GM10266 (cell line): ENCODE measurements around the gene TBX15.

Experiments
- DNase-seq: peaks from one replicate; pipeline ENCODE4 v3.0.0; 2012; ENCODE audit errors: extremely low spot score
- TF ChIP-seq, protein P1 (sequence below): IDR thresholded peaks from 2 replicates; pipeline ENCODE4 v1.5.1; 2012; ENCODE audit warnings: mild to moderate bottlenecking, low read depth; ENCODE audit not compliant: control insufficient read depth, insufficient read depth; ENCODE audit errors: missing control alignments

The TBX15 gene

DNA sequence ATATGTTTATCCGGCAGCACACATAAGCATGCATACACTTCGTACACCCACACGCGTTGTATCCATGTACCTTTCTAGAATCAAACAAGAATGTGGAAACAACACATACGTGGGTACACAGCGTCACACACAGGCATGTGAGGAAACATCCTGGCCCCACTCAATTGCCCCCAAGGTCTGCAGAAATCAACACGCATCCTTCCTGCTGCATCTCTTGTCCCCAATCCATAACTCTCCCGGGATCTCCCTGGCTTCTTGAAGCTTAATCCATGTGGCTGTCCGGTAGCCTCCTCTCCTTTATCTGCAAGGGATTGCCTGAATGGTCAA, 5.5 kb upstream of the TBX15 start:
- no peak for DNase-seq
- TF ChIP-seq, protein P1, sequence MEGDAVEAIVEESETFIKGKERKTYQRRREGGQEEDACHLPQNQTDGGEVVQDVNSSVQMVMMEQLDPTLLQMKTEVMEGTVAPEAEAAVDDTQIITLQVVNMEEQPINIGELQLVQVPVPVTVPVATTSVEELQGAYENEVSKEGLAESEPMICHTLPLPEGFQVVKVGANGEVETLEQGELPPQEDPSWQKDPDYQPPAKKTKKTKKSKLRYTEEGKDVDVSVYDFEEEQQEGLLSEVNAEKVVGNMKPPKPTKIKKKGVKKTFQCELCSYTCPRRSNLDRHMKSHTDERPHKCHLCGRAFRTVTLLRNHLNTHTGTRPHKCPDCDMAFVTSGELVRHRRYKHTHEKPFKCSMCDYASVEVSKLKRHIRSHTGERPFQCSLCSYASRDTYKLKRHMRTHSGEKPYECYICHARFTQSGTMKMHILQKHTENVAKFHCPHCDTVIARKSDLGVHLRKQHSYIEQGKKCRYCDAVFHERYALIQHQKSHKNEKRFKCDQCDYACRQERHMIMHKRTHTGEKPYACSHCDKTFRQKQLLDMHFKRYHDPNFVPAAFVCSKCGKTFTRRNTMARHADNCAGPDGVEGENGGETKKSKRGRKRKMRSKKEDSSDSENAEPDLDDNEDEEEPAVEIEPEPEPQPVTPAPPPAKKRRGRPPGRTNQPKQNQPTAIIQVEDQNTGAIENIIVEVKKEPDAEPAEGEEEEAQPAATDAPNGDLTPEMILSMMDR, result no peak

DNA sequence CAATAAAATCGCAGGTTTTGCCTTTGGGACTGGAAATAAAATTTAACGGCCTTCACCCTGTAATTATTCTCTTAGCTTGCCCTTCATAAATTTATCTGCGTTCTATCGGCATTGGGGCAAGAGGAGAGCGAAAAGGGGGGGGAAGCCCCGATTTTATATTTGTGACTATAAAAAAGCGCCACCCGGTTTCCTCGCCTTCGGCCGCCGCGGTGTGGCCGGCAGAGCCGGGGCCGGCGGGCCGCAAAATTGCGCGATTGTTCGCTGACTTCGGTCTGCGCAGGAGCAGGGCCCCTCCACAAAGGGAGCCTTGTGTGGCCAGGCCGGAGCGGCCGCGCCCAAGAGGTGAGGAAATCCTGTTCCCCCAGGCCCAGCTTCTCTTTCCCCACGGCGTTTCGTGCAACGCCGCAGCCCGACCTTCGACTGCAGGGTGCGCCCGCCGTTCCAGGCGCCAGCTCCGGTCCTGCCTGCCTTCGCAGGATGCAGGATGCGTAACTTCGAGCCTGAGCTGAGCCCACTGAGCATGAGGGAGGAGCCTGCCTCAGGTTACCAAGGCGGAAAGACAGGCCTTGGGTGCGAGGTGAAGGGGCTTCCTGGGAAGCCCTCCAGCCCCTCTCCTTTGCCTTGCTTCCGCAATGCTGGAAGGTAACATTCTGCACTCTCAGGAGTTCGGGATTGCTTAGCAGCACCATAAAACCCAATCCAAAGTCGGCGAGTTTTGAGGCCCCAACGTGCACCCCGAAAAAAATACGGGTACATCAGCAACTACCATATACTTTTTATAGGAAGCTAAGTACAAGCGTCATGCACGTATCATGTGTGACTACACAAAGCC, 4.9 kb upstream of the TBX15 start:
- TF ChIP-seq, protein P1, result no peak
- no peak for DNase-seq

DNA sequence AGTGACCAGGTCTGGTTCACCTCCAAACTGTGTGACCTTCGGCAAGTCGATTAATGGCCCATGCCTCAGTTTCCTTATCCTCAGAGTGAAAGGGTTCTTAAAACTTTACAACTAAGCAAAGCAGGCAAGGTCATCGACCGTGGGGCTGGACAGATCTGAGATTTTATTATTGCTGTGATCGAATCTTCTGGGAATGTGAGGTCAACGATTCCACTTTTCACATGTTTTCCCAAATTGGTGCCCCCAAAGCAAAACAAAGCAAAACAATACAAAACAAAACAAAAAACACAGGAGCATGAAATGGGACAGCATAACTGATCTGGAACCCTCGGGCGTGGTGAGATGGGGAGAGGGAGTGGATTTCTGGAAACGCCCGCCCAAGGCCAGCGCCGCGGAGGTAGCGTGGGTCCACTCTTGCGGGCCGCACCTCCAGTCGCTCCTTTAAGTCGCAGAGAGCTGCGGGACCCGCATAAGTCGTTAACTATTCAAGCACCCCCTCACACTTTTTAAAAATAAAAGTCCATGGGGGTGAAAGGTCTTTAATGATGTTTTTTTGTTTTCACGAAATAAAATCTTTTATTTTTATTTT, 4.2 kb upstream of the TBX15 start:
- DNase-seq, result no peak
- TF ChIP-seq, protein P1, result no peak

DNA sequence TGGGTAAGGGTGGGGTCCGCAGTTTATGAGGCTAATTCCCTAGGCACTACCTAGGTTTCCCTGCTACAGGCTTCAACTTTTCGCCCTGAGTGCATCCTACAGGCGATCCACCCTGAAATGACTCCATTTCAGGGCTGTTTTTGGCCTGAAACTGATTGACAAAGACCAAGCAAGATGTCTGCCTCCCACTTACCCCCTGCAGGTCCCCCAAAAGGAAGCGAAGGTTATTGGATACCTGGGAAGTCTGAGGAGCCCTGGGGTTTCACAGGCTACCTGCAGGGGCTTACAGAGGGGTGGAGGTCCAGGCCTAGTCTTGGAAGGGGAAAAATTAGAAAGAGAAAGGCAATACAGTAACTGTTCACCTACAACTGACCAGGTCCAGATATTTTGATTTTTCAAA, 3.3 kb upstream of the TBX15 start:
- DNase-seq, result no peak
- TF ChIP-seq, protein P1, result no peak

DNA sequence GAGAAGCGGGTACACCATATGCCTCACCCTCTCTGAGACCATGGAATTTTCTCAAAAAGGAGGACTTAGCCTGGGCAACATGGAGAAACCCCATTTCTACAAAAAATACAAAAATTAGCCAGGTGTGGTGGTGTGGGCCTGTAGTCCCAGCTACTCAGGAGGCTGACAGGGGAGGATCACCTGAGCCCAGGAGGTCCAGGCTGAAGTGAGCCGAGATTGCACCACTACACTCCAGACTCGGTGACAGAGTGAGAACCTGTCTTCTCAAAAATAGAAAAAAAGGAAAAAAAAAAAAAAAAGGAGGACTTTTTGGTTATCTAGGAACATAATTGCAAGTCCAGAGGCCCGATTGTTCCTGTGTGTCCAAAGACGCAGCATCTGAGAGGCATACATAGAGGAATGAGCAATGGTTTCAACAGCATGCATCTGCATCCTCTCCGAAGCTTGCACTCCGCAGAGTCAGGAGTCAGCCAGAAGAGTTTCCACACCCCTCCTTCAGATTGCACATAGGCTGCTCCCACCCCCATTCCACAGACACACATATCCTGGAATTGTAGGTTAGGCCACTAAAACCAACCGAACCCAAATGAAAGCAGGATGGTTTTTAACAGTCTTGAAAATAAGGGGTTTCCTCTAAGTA, 2.5 kb upstream of the TBX15 start:
- TF ChIP-seq, protein P1, result no peak
- DNase-seq, result no peak

DNA sequence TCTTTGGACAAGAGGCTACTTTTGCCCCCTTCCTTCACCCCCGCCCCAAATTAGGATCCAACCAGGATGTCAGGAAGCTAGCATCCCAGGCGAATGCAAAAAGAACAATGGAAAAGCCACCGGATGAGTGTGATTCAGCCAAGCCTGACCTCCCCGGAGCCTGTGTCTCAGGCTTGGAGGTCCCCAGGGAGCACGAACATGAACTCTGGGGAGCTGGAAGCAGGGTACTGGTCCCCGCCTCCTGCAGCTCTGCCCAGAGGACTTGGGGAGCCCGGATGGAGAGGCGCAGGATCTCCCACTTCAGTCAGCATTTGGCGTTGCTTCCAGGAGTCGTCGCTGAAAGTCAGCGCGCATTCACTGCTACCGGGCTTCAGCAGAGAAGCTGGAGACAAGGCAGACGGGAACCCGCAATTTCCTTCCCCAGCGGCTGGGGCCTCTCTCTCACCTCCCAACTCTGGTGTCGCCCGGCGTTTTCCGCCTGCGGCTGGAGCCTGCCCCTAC, 1.8 kb upstream of the TBX15 start:
- TF ChIP-seq, protein P1, result no peak
- DNase-seq, result no peak
